Measurements from ENCODE around the gene JAKMIP1.

Gene JAKMIP1

GRCh38 chr4:6230502-6230785 lies 30.1 kb upstream of the JAKMIP1 start:
- Histone ChIP-seq H3K27ac (no peak overlapping the region), H3K9me3 (ENCODE audit: severe bottlenecking) (no peaks in the 10 kb centered on the region), H3K27me3 (ENCODE audit: insufficient read depth, low read depth, severe bottlenecking) (no peaks in the 10 kb centered on the region), H3K4me3 (ENCODE audit: low read depth, low read length) (no peak overlapping the region), H3K36me3 (no peaks in the 10 kb centered on the region)
- peak; percentile 5 for DNase-seq
- TF ChIP-seq CTCF (IDR thresholded peaks at IDR 0.05; ENCODE audit: low read depth, low read length) = no peak

GRCh38 chr4:6229671-6230501 lies 29.5 kb upstream of the JAKMIP1 start:
- no peak for TF ChIP-seq CTCF (IDR thresholded peaks at IDR 0.05; ENCODE audit: low read depth, low read length)
- peak; percentile 3 for DNase-seq
- Histone ChIP-seq H3K4me3 (ENCODE audit: low read depth, low read length) (no peak overlapping the region), H3K36me3 (no peaks in the 10 kb centered on the region), H3K9me3 (ENCODE audit: severe bottlenecking) (no peaks in the 10 kb centered on the region), H3K27me3 (ENCODE audit: insufficient read depth, low read depth, severe bottlenecking) (no peaks in the 10 kb centered on the region), H3K27ac (no peak overlapping the region)

- DNase-seq = peak; percentile 59
- Histone ChIP-seq H3K4me3 (ENCODE audit: low read depth, low read length) (no peak overlapping the region), H3K9me3 (ENCODE audit: severe bottlenecking) (no peaks in the 10 kb centered on the region), H3K27ac (no peak overlapping the region), H3K27me3 (ENCODE audit: insufficient read depth, low read depth, severe bottlenecking) (no peaks in the 10 kb centered on the region), H3K36me3 (no peaks in the 10 kb centered on the region)
- peak; percentile 53 for TF ChIP-seq CTCF (IDR thresholded peaks at IDR 0.05; ENCODE audit: low read depth, low read length)
Observed at GRCh38 chr4:6229095-6229494, 28.7 kb upstream of the JAKMIP1 start.

GRCh38 chr4:6228158-6229067 lies 28.1 kb upstream of the JAKMIP1 start:
- no peaks in the 10 kb centered on the region for H3K27me3 ChIP-seq (ENCODE audit: insufficient read depth, low read depth, severe bottlenecking)
- no peak overlapping the region for H3K4me3 ChIP-seq (ENCODE audit: low read depth, low read length)
- no peak overlapping the region for H3K27ac ChIP-seq
- H3K9me3 ChIP-seq (ENCODE audit: severe bottlenecking) = no peaks in the 10 kb centered on the region
- peak; percentile 5 for DNase-seq
- no peaks in the 10 kb centered on the region for H3K36me3 ChIP-seq
- no peak for TF ChIP-seq CTCF (IDR thresholded peaks at IDR 0.05; ENCODE audit: low read depth, low read length)

- H3K9me3 ChIP-seq (ENCODE audit: severe bottlenecking) = peaks cover 4% of the 10 kb centered on the region
- H3K27ac ChIP-seq = no peak overlapping the region
- no peak overlapping the region for H3K4me3 ChIP-seq (ENCODE audit: low read depth, low read length)
- H3K36me3 ChIP-seq = no peaks in the 10 kb centered on the region
- no peak for DNase-seq
- H3K27me3 ChIP-seq (ENCODE audit: insufficient read depth, low read depth, severe bottlenecking) = no peaks in the 10 kb centered on the region
- no peak for TF ChIP-seq CTCF (IDR thresholded peaks at IDR 0.05; ENCODE audit: low read depth, low read length)
Observed at GRCh38 chr4:6227412-6228157, 27.2 kb upstream of the JAKMIP1 start.
